Skeletal muscle tissue (tissue), 4 donors: ENCODE results near the gene C16orf78. TPM values are rescaled to one million over a fixed set of nuclear protein-coding genes. Genes with fewer than 3 reads are reported as not detected.

Source experiments
- H3K27ac ChIP-seq: one replicate; pipeline ENCODE4 v1.7.0; 2013; ENCODE audit warnings: mild to moderate bottlenecking, low read depth, low read length, inconsistent platforms
- H3K27me3 ChIP-seq, 3 donors: one replicate each; pipeline ENCODE4 v1.7.0; 2013; ENCODE audit warnings: low read length in 3 of 3; ENCODE audit not compliant: control insufficient read depth in 3 of 3, insufficient read depth in 3 of 3
- H3K36me3 ChIP-seq, 3 donors: one replicate each; pipeline ENCODE4 v1.7.0; 2013; ENCODE audit warnings: low read length in 3 of 3; ENCODE audit not compliant: control insufficient read depth in 3 of 3, insufficient read depth in 3 of 3
- H3K4me1 ChIP-seq, 3 donors: one replicate each; pipeline ENCODE4 v1.7.0; 2013; ENCODE audit warnings: low read length in 3 of 3, mild to moderate bottlenecking in 3 of 3; ENCODE audit not compliant: control insufficient read depth in 3 of 3, insufficient read depth in 3 of 3
- H3K4me3 ChIP-seq, 3 donors: one replicate each; pipeline ENCODE4 v1.7.0; 2013; ENCODE audit warnings: low read length in 3 of 3
- H3K9ac ChIP-seq, 3 donors: one replicate each; pipeline ENCODE4 v1.7.0; 2013; ENCODE audit warnings: low read length in 3 of 3, mild to moderate bottlenecking in 3 of 3, moderate library complexity in 2 of 3, low read depth in 1 of 3
- H3K9me3 ChIP-seq, 3 donors: one replicate each; pipeline ENCODE4 v1.7.0; 2013; ENCODE audit warnings: low read length in 3 of 3; ENCODE audit not compliant: control insufficient read depth in 3 of 3
- total RNA-seq: library from RNA; depleted of rRNA; stranded (reverse); fragments of >200 nt; gene quantifications from one replicate; pipeline ENCODE4 v1.2.3, GENCODE V29; 2014
- donor health status: Osteomylitis.

C16orf78 gene, protein sequence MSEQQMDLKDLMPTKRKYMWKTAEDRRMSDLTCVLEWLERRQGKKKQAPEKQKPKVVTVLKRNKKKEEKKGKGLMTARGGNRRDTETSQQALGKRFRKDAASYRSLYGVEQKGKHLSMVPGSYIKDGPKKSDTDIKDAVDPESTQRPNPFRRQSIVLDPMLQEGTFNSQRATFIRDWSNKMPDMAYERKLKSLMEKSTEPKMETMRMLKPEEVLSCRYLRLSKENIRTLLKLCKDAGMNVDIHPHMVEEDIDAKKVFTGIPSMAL
- not detected for total RNA-seq

DNA sequence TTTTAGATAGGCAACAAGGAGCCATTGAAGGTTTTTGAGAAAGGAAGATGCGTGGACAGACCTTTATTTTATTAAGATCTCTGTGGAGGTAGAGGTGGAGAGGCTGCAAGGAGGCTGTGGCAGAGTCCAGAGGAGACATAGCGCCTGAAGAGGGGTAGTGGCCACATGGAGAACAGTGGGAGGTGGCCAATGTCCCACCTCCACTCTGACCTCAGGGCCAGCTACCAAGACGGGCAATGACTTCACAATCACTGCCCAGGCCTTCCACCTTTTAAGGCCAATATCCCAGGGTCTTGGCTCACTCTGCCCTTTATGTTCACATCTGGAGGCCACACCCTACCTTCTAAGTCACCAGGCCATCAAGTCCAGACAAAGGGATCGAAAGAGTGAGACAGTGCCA, at the start of gene C16orf78:
Gene C16orf78 (plus strand): TSS at position 301 of the 400 bp plus-strand sequence. CDS start 136 bp downstream, outside the sequence.
- no peak within 1 kb of the TSS for H3K27ac ChIP-seq
- no peaks in the 10 kb centered on the region for H3K36me3 ChIP-seq
- H3K27me3 ChIP-seq: peaks cover 2 to 6% (median 5%) of the 10 kb centered on the region in 3 donors
- no peak within 1 kb of the TSS for H3K9ac ChIP-seq
- no peaks in the 10 kb centered on the region for H3K4me1 ChIP-seq
- H3K9me3 ChIP-seq: no peaks in the 10 kb centered on the region
- no peak within 1 kb of the TSS for H3K4me3 ChIP-seq

DNA sequence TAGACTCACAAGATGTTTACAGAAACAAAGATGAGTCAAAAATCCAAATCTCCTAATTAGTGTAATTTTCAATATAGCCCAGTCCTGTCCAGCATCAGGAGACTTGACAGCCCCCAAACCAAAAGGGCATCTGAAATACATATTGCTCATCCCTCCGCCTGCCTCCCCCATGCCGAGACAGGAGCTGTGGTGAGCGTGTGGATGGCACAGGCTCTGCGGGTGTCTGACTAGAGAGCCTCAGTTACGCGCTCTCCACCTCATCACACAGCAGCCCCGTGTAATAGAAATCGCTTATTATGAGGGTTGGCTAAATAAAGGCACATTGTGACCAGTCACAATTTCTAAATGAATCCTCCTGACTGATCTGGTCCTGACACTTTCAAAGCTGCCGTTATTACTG, 48.9 kb upstream of the C16orf78 start:
- Histone ChIP-seq H3K4me1 (no peaks in the 10 kb centered on the region), H3K36me3 (no peaks in the 10 kb centered on the region), H3K4me3 (no peak overlapping the region), H3K27me3 (peaks cover 0 to 3% (median 0%) of the 10 kb centered on the region in 3 donors), H3K27ac (no peak overlapping the region), H3K9ac (no peak overlapping the region), H3K9me3 (peaks cover 0 to 7% (median 0%) of the 10 kb centered on the region in 3 donors)

DNA sequence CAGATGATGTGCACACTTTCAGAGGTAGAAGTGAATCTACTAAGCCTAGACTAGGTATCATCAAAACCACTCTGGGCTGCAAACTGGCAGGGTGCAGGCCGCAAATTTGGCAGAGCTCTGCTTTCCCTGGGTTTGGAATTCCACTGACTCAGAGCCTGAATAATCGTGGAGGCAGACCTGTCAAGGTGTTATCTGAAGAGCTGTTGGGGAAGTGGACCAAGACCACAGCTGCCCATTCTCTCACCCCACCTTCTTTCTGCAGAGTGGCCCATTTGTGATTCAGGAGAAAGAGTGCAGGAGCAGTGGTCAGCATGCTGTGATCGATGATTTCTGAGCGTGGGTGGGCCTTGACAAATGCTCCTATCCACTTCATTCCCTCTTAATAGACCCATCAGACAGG, 46.1 kb upstream of the C16orf78 start:
- Histone ChIP-seq H3K4me1 (no peaks in the 10 kb centered on the region), H3K36me3 (no peaks in the 10 kb centered on the region), H3K9me3 (no peaks in the 10 kb centered on the region), H3K27ac (no peak overlapping the region), H3K27me3 (peaks cover 0 to 3% (median 0%) of the 10 kb centered on the region in 3 donors), H3K4me3 (no peak overlapping the region), H3K9ac (no peak overlapping the region)

DNA sequence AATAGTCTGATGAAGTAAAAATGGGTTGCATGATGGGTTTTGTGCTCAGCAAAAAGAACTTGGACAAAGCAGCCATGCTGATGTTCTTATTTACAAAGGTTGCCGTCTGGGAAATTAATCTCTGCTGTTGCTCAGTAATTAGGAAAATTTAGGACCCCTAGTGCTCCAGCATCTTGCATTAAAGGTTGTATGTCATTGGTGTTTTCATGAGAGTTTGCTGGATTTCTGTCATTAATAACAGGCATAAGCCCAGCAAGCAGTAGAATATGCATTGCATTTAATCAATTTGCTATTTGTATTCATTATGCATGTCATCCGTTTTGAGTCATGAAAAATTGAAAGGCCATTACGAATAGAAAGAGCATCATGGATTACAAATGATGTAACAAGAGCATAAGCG, 45.3 kb upstream of the C16orf78 start:
- Histone ChIP-seq H3K4me1 (no peaks in the 10 kb centered on the region), H3K9me3 (no peaks in the 10 kb centered on the region), H3K9ac (no peak overlapping the region), H3K27me3 (peaks cover 0 to 3% (median 0%) of the 10 kb centered on the region in 3 donors), H3K36me3 (no peaks in the 10 kb centered on the region), H3K27ac (no peak overlapping the region), H3K4me3 (no peak overlapping the region)

DNA sequence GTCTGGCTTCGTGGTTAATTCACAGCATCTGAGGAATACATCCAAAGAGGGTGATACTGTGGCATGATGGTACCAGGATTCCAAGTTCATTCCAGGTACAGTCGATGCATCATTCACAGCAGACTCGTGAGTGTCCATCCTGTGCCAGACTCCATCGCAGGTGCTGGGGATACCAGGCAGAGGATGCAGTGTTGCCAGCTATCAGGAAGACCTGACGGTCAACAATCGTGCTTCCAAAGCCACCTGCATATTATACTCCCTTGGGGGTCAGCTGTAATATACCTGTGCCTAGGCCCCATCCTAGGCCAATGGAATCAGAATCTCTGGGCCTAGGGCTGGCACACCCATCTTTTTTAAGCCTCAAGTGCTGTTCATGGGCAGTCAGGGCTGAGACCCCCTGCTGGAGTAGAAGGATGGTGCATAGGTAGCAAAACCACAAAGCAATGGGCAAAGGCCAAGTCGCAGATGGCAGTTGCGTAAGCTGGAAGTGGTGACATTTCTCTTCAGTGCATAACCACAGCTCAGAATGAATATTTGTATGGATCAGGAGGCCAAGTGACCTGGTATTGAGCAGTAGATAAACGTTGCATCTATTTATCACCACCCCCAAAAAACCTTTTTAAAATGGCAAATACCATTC, 42.9 kb upstream of the C16orf78 start:
- no peak overlapping the region for H3K9ac ChIP-seq
- no peaks in the 10 kb centered on the region for H3K4me1 ChIP-seq
- H3K27ac ChIP-seq: no peak overlapping the region
- H3K36me3 ChIP-seq: no peaks in the 10 kb centered on the region
- no peaks in the 10 kb centered on the region for H3K27me3 ChIP-seq
- no peaks in the 10 kb centered on the region for H3K9me3 ChIP-seq
- H3K4me3 ChIP-seq: no peak overlapping the region

DNA sequence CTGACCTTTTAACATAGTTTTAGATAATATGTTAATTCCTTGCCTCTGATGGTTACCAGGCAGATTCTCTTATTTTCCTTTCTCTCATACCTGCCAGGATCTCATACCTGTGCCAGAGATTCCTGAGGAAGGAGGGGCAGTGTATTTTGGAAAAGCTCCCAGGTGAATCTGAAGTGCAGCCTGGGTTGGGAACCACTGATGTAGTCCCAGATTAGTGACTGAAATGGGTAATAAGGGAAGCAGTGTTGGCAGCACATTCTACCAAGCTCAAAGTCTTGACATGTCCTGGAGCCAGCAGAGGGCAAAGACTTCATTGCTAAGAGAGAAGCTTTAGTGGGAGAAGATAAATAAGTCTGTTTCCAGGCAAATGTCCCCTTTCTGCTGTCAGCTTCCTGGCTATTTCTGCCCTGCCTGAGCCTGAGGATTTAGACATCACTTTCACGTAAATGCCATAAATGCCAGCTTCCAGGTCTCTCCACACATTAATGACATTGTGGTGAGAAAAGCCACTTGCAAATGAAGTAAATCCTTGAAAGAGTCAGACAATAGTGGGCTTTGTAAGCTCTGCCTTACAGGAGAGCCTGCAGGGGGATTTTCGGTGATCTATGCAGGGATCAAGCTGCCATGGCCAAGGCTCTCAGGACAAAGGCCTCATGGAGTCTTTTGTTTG, 40.9 kb upstream of the C16orf78 start:
- peaks cover 10 to 12% (median 10%) of the 10 kb centered on the region in 3 donors for H3K27me3 ChIP-seq
- no peaks in the 10 kb centered on the region for H3K4me1 ChIP-seq
- no peak overlapping the region for H3K9ac ChIP-seq
- no peak overlapping the region for H3K27ac ChIP-seq
- no peaks in the 10 kb centered on the region for H3K36me3 ChIP-seq
- no peak overlapping the region for H3K4me3 ChIP-seq
- H3K9me3 ChIP-seq: no peaks in the 10 kb centered on the region

DNA sequence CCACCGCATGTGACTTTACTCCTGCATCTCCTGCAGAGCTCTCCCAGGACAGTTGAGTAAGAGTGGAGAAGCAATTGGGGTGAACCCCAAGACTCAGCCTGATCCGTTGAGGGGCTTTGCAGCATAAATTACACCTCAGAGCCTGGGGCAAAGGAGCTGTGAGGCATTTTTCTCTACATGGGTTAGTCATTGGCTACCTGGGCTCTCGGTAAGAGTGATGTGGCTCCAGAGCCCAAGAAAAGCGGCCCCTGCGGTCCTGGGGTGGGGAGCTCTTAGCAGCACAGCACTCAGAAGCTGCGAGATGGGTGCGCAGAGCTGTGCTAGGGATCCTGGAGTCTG, 40.4 kb upstream of the C16orf78 start:
- Histone ChIP-seq H3K36me3 (no peaks in the 10 kb centered on the region), H3K9ac (no peak overlapping the region), H3K27me3 (peaks cover 12 to 15% (median 13%) of the 10 kb centered on the region in 3 donors), H3K27ac (no peak overlapping the region), H3K4me3 (no peak overlapping the region), H3K9me3 (no peaks in the 10 kb centered on the region), H3K4me1 (no peaks in the 10 kb centered on the region)

DNA sequence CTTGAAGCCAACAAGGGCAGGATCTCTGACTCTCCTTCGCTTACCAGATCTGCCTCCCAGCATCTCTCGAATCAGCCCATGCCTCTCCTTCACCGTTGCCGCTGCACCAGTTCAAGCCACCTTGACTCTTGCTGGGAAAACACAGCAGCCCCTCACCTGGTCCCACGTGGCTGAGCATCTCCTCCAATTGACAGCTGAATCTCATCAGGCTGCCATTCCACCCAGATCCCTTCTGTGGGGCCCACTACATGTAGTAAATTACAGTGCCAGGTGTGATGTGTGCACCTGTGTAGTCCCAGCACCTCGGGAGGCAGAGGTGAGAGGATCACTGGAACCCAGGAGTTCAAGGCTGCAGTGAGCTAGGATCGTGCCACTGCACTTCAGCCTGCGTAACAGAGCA, 37.8 kb upstream of the C16orf78 start:
- H3K4me1 ChIP-seq: no peaks in the 10 kb centered on the region
- H3K9ac ChIP-seq: no peak overlapping the region
- no peak overlapping the region for H3K4me3 ChIP-seq
- no peaks in the 10 kb centered on the region for H3K9me3 ChIP-seq
- peaks cover 12 to 32% (median 27%) of the 10 kb centered on the region in 3 donors for H3K27me3 ChIP-seq
- H3K27ac ChIP-seq: no peak overlapping the region
- no peaks in the 10 kb centered on the region for H3K36me3 ChIP-seq

DNA sequence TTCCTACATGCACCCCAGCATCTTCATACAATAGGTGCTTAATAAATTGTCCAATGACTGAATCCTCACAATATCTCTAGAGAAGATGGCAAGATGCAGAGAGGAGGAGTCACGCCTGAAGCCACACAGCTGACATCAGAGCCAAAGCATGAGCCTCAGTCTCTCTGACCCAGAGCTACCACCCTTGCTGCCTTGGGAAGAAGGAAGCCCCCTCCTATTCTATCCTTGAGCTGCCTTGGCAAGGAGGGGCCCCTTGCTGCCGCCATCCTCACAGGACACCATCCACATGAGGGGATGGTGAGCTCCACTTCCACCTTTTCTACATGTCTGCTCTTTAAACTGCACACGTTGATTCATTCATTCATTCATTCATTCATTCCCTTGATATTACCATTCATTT, 37.0 kb upstream of the C16orf78 start:
- Histone ChIP-seq H3K36me3 (no peaks in the 10 kb centered on the region), H3K9me3 (no peaks in the 10 kb centered on the region), H3K9ac (no peak overlapping the region), H3K27me3 (peaks cover 12 to 37% (median 31%) of the 10 kb centered on the region in 3 donors), H3K4me1 (no peaks in the 10 kb centered on the region), H3K4me3 (no peak overlapping the region), H3K27ac (no peak overlapping the region)

DNA sequence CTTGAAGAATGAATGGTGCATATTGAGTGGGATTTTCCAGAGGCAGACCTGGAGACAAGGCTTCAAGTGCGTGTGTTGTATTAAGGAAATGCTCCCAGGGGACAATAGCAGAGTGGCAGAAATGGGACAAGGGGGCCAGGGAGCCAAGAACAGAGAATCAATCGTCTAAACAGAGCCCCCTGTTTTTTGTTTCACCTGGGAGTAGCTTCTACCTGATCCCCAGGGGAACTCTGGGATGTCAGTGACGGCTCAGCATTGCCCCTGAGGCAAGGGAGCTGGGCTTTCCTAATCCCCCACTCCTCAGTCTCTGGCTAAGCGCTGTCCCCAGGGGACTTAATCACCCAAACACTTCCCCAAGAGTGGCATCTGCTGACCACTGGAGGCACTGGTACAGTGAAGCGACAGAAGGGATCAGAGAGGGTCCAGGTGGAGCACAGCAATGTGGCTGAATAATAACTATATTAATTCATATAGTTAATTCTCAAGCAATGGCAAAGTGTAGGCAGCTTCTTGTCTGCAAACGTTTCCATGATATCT, 35.7 kb upstream of the C16orf78 start:
- H3K4me1 ChIP-seq: no peaks in the 10 kb centered on the region
- H3K27me3 ChIP-seq: peaks cover 18 to 40% (median 38%) of the 10 kb centered on the region in 3 donors

More for the DNA sequence above, 35.7 kb upstream of the C16orf78 start:
- H3K9ac ChIP-seq: no peak overlapping the region
- no peaks in the 10 kb centered on the region for H3K36me3 ChIP-seq
- no peaks in the 10 kb centered on the region for H3K9me3 ChIP-seq
- H3K4me3 ChIP-seq: no peak overlapping the region
- H3K27ac ChIP-seq: no peak overlapping the region
